MG63 (cell line): ENCODE data around the gene GIPC1. TPM values are rescaled to one million over a fixed set of nuclear protein-coding genes. Genes with fewer than 3 reads are reported as not detected.

Experiments
- DNase-seq: peaks from one replicate; pipeline ENCODE4 v3.0.0-alpha.2; 2020
- H3K27me3 ChIP-seq: fragments of 250-450 bp; sonication (Bioruptor Pico); 2 replicates; pipeline ENCODE4 v1.5.1; 2020; ENCODE audit warnings: mild to moderate bottlenecking, moderate library complexity
- H3K36me3 ChIP-seq: fragments of 250-450 bp; sonication (Bioruptor Pico); 2 replicates; pipeline ENCODE4 v1.5.1; 2020; ENCODE audit warnings: mild to moderate bottlenecking, moderate library complexity
- H3K4me3 ChIP-seq: fragments of 250-450 bp; sonication (Bioruptor Pico); 2 replicates; pipeline ENCODE4 v1.5.1; 2020; ENCODE audit warnings: mild to moderate bottlenecking, moderate library complexity
- H3K9me3 ChIP-seq: fragments of 250-450 bp; sonication (Bioruptor Pico); 2 replicates; pipeline ENCODE4 v1.5.1; 2020; ENCODE audit warnings: mild to moderate bottlenecking, moderate library complexity
- total RNA-seq: library from RNA; depleted of rRNA; stranded (reverse); fragments of >200 nt; shearing (Covaris generic); gene quantifications from 2 replicates; pipeline ENCODE4 v1.2.3, GENCODE V29; 2014; ENCODE audit warnings: low replicate concordance

GIPC1 gene
- total RNA-seq, 1 experiment from 2014 or later = 196 TPM

- no peaks in the 10 kb centered on the region; the same call in 1 of the 2 replicates for H3K36me3 ChIP-seq
- no peak for DNase-seq
- H3K9me3 ChIP-seq = no peaks in the 10 kb centered on the region
- H3K27me3 ChIP-seq = no peaks in the 10 kb centered on the region
- no peak overlapping the region for H3K4me3 ChIP-seq
Measured at GRCh38 chr19:14525729-14526128, 29.8 kb upstream of the GIPC1 start.

- H3K9me3 ChIP-seq = no peaks in the 10 kb centered on the region
- no peak overlapping the region for H3K4me3 ChIP-seq
- no peaks in the 10 kb centered on the region for H3K27me3 ChIP-seq
- peaks cover 19% of the 10 kb centered on the region for H3K36me3 ChIP-seq
- DNase-seq = no peak
Measured at GRCh38 chr19:14520543-14520942, 24.6 kb upstream of the GIPC1 start.

- no peaks in the 10 kb centered on the region for H3K27me3 ChIP-seq
- H3K4me3 ChIP-seq = no peak overlapping the region
- DNase-seq = peak; percentile 90
- peaks cover 26% of the 10 kb centered on the region for H3K36me3 ChIP-seq
- H3K9me3 ChIP-seq = no peaks in the 10 kb centered on the region
Measured at GRCh38 chr19:14519860-14520407, 24.0 kb upstream of the GIPC1 start.

- H3K36me3 ChIP-seq = peaks cover 31% of the 10 kb centered on the region
- no peaks in the 10 kb centered on the region for H3K9me3 ChIP-seq
- H3K4me3 ChIP-seq = no peak overlapping the region
- DNase-seq = no peak
- H3K27me3 ChIP-seq = no peaks in the 10 kb centered on the region
Measured at GRCh38 chr19:14519245-14519859, 23.4 kb upstream of the GIPC1 start.

GRCh38 chr19:14517840-14518505 lies 22.0 kb upstream of the GIPC1 start, which contains the start of gene DNAJB1:
DNAJB1 (minus strand) TSS chr19:14518397; CDS start chr19:14518349, 48 bp downstream.
- peak; percentile 88 for DNase-seq
- H3K9me3 ChIP-seq = no peaks in the 10 kb centered on the region
- no peaks in the 10 kb centered on the region for H3K27me3 ChIP-seq
- peak within 1 kb of the TSS; percentile 100 for H3K4me3 ChIP-seq
- peaks cover 42% of the 10 kb centered on the region for H3K36me3 ChIP-seq

GRCh38 chr19:14517446-14517839 lies 21.5 kb upstream of the GIPC1 start:
- H3K4me3 ChIP-seq = peak overlapping the region; percentile 100
- no peaks in the 10 kb centered on the region for H3K27me3 ChIP-seq
- peaks cover 42% of the 10 kb centered on the region for H3K36me3 ChIP-seq
- no peaks in the 10 kb centered on the region for H3K9me3 ChIP-seq
- peak; percentile 58 for DNase-seq

- Histone ChIP-seq H3K9me3 (no peaks in the 10 kb centered on the region), H3K4me3 (peak overlapping the region; percentile 100), H3K27me3 (no peaks in the 10 kb centered on the region), H3K36me3 (peaks cover 47% of the 10 kb centered on the region)
- DNase-seq = no peak
Measured at GRCh38 chr19:14516746-14517438, 21.0 kb upstream of the GIPC1 start.

GRCh38 chr19:14516048-14516534 lies 20.2 kb upstream of the GIPC1 start:
- Histone ChIP-seq H3K4me3 (peak overlapping the region; percentile 100), H3K27me3 (no peaks in the 10 kb centered on the region), H3K9me3 (no peaks in the 10 kb centered on the region), H3K36me3 (peaks cover 47% of the 10 kb centered on the region)
- DNase-seq = no peak

- no peaks in the 10 kb centered on the region for H3K9me3 ChIP-seq
- DNase-seq = no peak
- H3K4me3 ChIP-seq = peak overlapping the region; percentile 100
- no peaks in the 10 kb centered on the region for H3K27me3 ChIP-seq
- H3K36me3 ChIP-seq = peaks cover 47% of the 10 kb centered on the region
Measured at GRCh38 chr19:14515501-14516047, 19.6 kb upstream of the GIPC1 start.

GRCh38 chr19:14514215-14514863 lies 18.4 kb upstream of the GIPC1 start:
- Histone ChIP-seq H3K9me3 (no peaks in the 10 kb centered on the region), H3K27me3 (no peaks in the 10 kb centered on the region), H3K36me3 (peaks cover 47% of the 10 kb centered on the region), H3K4me3 (no peak overlapping the region)
- no peak for DNase-seq

- H3K27me3 ChIP-seq = no peaks in the 10 kb centered on the region
- H3K36me3 ChIP-seq = peaks cover 44% of the 10 kb centered on the region
- DNase-seq = no peak
- no peaks in the 10 kb centered on the region for H3K9me3 ChIP-seq
- no peak overlapping the region for H3K4me3 ChIP-seq
Measured at GRCh38 chr19:14512406-14512961, 16.6 kb upstream of the GIPC1 start.

GRCh38 chr19:14511229-14511593 lies 15.3 kb upstream of the GIPC1 start:
- no peak for DNase-seq
- H3K4me3 ChIP-seq = no peak overlapping the region; the same call in 1 of the 2 replicates

GRCh38 chr19:14510311-14511228 lies 14.6 kb upstream of the GIPC1 start:
- H3K36me3 ChIP-seq = peaks cover 28% of the 10 kb centered on the region
- H3K4me3 ChIP-seq = peak overlapping the region; percentile 24
- DNase-seq = peak; percentile 85
- no peaks in the 10 kb centered on the region for H3K27me3 ChIP-seq
- H3K9me3 ChIP-seq = no peaks in the 10 kb centered on the region

More at GRCh38 chr19:14511229-14511593, 15.3 kb upstream of the GIPC1 start:
- Histone ChIP-seq H3K9me3 (no peaks in the 10 kb centered on the region), H3K27me3 (no peaks in the 10 kb centered on the region), H3K36me3 (peaks cover 34% of the 10 kb centered on the region)

- no peak overlapping the region for H3K4me3 ChIP-seq
- H3K9me3 ChIP-seq = no peaks in the 10 kb centered on the region
- H3K36me3 ChIP-seq = peaks cover 5% of the 10 kb centered on the region; the same call in 1 of the 2 replicates
- H3K27me3 ChIP-seq = no peaks in the 10 kb centered on the region
- DNase-seq = no peak
Measured at GRCh38 chr19:14507704-14508542, 12.0 kb upstream of the GIPC1 start.
